SK-N-MC (cell line): ENCODE measurements around the gene UBE4A.

Experiments
- DNase-seq: peaks from one replicate; pipeline ENCODE4 v3.0.0-alpha.2; 2011; ENCODE audit warnings: low read depth, low spot score
- H3K27ac ChIP-seq: fragments of 200-600 bp; sonication (generic); 2 replicates; pipeline ENCODE4 v1.5.1; 2016; ENCODE audit warnings: mixed run types
- H3K36me3 ChIP-seq: fragments of 200-600 bp; sonication (generic); 2 replicates; pipeline ENCODE4 v1.6.1; 2017; ENCODE audit warnings: antibody characterized with exemption, low read length, mixed read lengths; ENCODE audit not compliant: insufficient read depth
- H3K4me3 ChIP-seq: fragments of 200-600 bp; sonication (generic); 2 replicates; pipeline ENCODE4 v1.5.1; 2016
- H3K9ac ChIP-seq: fragments of 200-600 bp; sonication (generic); 2 replicates; pipeline ENCODE4 v1.8.0; 2017; ENCODE audit warnings: mixed run types, mixed read lengths; ENCODE audit not compliant: insufficient read length
- H3K9me3 ChIP-seq: fragments of 200-600 bp; sonication (generic); 2 replicates; pipeline ENCODE4 v1.6.1; 2017; ENCODE audit warnings: low read depth, mild to moderate bottlenecking, antibody characterized with exemption, low read length, moderate library complexity, mixed read lengths
- EZH2 ChIP-seq: fragments of 200-600 bp; sonication (generic); IDR thresholded peaks from one replicate; pipeline ENCODE4 v1.6.1; 2017; ENCODE audit warnings: antibody characterized with exemption
- FOXP2 ChIP-seq: optimal IDR thresholded peaks from 2 replicates; pipeline ENCODE3; 2011; ENCODE audit warnings: mild to moderate bottlenecking, moderate library complexity; ENCODE audit not compliant: insufficient read depth; ENCODE audit errors: extremely low read length, control extremely low read depth
- POLR2AphosphoS5 ChIP-seq: IDR thresholded peaks from 2 replicates; pipeline ENCODE4 v1.6.1; 2012; ENCODE audit warnings: mild to moderate bottlenecking, low read depth, low read length, borderline replicate concordance

UBE4A gene

GRCh38 chr11:118375978-118376377 lies 16.6 kb downstream of the UBE4A start:
- Histone ChIP-seq H3K4me3 (no peak overlapping the region), H3K27ac (no peak overlapping the region), H3K9ac (no peak overlapping the region), H3K9me3 (no peaks in the 10 kb centered on the region), H3K36me3 (peaks cover 77% of the 10 kb centered on the region)
- TF ChIP-seq FOXP2 (no peak), EZH2 (no peak), POLR2AphosphoS5 (no peak)
- no peak for DNase-seq

DNA sequence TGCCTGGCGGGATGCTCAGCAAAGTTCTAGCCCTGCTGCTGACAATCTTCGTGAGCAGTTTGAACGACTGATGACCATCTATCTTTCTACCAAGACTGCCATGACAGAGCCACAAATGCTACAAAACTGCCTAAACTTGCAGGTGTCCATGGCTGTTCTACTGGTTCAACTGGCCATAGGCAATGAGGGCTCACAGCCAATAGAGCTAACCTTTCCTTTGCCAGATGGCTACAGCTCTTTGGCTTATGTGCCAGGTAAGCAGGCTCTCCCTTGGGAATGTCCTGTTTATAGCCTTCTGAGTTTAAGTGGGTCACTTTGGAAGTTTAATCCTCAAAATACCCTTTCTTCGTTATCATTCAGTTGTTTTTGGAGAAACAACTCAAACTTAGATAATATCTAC lies 20.1 kb downstream of the UBE4A start:
- H3K36me3 ChIP-seq = peaks cover 77% of the 10 kb centered on the region
- TF ChIP-seq EZH2 (no peak), POLR2AphosphoS5 (no peak), FOXP2 (no peak)
- DNase-seq = no peak
- no peak overlapping the region for H3K27ac ChIP-seq
- H3K9me3 ChIP-seq = no peaks in the 10 kb centered on the region
- no peak overlapping the region for H3K4me3 ChIP-seq
- no peak overlapping the region for H3K9ac ChIP-seq

DNA sequence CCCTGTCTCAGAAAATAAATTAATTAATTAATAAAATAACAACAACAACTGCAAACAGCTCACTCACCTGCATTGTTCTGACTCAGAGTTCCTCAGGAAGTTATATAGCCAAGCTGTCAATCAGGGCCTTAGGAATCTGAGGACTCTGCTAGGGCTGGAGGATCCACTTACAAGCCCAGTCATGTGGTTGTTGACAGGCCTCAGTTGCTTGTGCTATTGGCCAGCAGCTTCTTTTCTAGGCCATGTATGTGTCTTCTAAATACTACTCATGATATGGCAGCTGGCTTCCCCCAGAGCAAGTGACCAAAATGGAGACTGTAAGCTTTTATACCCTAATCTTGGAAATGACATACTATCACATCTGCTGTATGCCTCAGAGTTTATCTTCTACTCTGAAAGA lies 21.2 kb downstream of the UBE4A start:
- Histone ChIP-seq H3K4me3 (no peak overlapping the region), H3K36me3 (peaks cover 82% of the 10 kb centered on the region), H3K27ac (no peak overlapping the region), H3K9me3 (no peaks in the 10 kb centered on the region), H3K9ac (no peak overlapping the region)
- no peak for DNase-seq
- TF ChIP-seq EZH2 (no peak), FOXP2 (no peak), POLR2AphosphoS5 (no peak)

GRCh38 chr11:118382954-118383353 lies 23.6 kb downstream of the UBE4A start:
- Histone ChIP-seq H3K27ac (no peak overlapping the region), H3K9ac (no peak overlapping the region), H3K4me3 (no peak overlapping the region), H3K9me3 (no peaks in the 10 kb centered on the region), H3K36me3 (peaks cover 91% of the 10 kb centered on the region)
- TF ChIP-seq EZH2 (no peak), POLR2AphosphoS5 (no peak), FOXP2 (no peak)
- DNase-seq = no peak

- Histone ChIP-seq H3K36me3 (peaks cover 93% of the 10 kb centered on the region), H3K9ac (no peak overlapping the region)
Measured at GRCh38 chr11:118383657-118384056, 24.3 kb downstream of the UBE4A start.

GRCh38 chr11:118396097-118396501 lies 36.7 kb downstream of the UBE4A start:
- H3K27ac ChIP-seq = no peak overlapping the region
- peaks cover 40% of the 10 kb centered on the region for H3K36me3 ChIP-seq

More at GRCh38 chr11:118383657-118384056, 24.3 kb downstream of the UBE4A start:
- H3K27ac ChIP-seq = no peak overlapping the region
- TF ChIP-seq EZH2 (no peak), FOXP2 (no peak), POLR2AphosphoS5 (no peak)
- no peak overlapping the region for H3K4me3 ChIP-seq
- H3K9me3 ChIP-seq = no peaks in the 10 kb centered on the region
- no peak for DNase-seq

GRCh38 chr11:118397448-118397847 lies 38.0 kb downstream of the UBE4A start:
- no peak for DNase-seq
- H3K9ac ChIP-seq = no peak overlapping the region
- H3K36me3 ChIP-seq = peaks cover 34% of the 10 kb centered on the region
- TF ChIP-seq EZH2 = no peak
- TF ChIP-seq POLR2AphosphoS5 = no peak
- H3K9me3 ChIP-seq = no peaks in the 10 kb centered on the region
- peak overlapping the region; percentile 33; the same call in 1 of the 2 replicates for H3K27ac ChIP-seq
- H3K4me3 ChIP-seq = no peak overlapping the region

More at GRCh38 chr11:118396097-118396501, 36.7 kb downstream of the UBE4A start:
- no peaks in the 10 kb centered on the region for H3K9me3 ChIP-seq
- no peak overlapping the region for H3K9ac ChIP-seq
- H3K4me3 ChIP-seq = no peak overlapping the region
- DNase-seq = no peak
- TF ChIP-seq EZH2 = no peak

DNA sequence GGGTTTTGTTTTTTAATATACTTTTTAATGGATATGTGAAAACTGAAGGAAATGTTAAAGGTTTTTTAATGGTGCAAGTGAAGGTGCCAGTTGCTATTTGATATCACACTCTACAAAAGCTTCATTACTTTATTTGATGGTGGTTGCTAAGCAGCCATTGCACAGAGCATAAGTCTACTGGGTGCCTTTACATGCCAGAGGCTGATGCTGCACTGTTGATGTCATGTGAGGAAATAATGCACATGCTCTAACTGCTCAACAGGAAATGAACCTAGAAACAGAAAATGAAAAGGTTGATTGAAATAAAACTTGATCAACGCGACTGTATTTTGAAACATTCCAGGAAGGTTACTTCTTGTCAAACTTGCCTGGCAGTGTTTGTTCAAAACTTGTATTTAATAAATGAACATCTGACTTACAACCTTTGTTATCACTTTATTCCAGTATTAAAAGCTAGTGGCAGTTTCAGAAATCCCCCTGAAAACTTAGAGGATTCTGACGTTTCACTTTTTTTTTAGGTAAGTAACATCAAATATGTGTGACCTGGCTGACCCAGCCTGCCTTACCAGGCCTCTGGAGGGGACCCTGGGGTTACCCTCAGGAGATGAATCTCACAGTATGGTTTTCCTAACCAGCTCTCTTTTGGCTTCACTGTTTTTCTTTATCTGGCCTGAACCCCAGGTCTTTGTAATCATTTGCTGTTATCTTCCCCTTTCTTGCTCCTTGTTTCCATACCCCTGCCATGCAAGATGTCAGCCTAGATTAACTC lies 39.6 kb downstream of the UBE4A start:
- H3K36me3 ChIP-seq = peaks cover 22% of the 10 kb centered on the region
- H3K27ac ChIP-seq = no peak overlapping the region
- H3K4me3 ChIP-seq = no peak overlapping the region
- TF ChIP-seq FOXP2 = no peak
- no peak for TF ChIP-seq POLR2AphosphoS5
- no peak for TF ChIP-seq EZH2
- H3K9ac ChIP-seq = no peak overlapping the region
- H3K9me3 ChIP-seq = no peaks in the 10 kb centered on the region
- no peak for DNase-seq
